SK-N-SH (cell line): ENCODE data around the gene DOCK10. TPM values are rescaled to one million over a fixed set of nuclear protein-coding genes. Genes with fewer than 3 reads are reported as not detected.

Experiments
- CTCF ChIA-PET: fragments of 300-600, 350-600 bp; formaldehyde crosslinking; extraction: SDS; loops from one replicate; lab custom pipeline; 2021; lab: Yijun Ruan, JAX
- POLR2A ChIA-PET: fragments of 350-600 bp; sonication (Branson Sonifier 250); formaldehyde crosslinking; extraction: SDS; loops from one replicate; lab custom pipeline; 2020; ENCODE audit warnings: antibody characterized with exemption, inconsistent platforms; lab: Yijun Ruan, JAX
- DNase-seq: peaks from one replicate; pipeline ENCODE4 v3.0.0; 2012
- H2AFZ ChIP-seq: fragments of 200-600 bp; sonication (generic); 2 replicates; pipeline ENCODE4 v1.8.1; 2016; ENCODE audit warnings: antibody characterized with exemption, mild to moderate bottlenecking, low read depth
- H3F3A ChIP-seq: fragments of 200-600 bp; sonication (generic); replicated peaks from 2 replicates; pipeline ENCODE3; 2016; ENCODE audit warnings: antibody characterized with exemption, mild to moderate bottlenecking; ENCODE audit not compliant: insufficient read depth
- H3K27ac ChIP-seq, 2 experiments: fragments of 200-500 bp in 1 of 2; fragments of 200-600 bp in 1 of 2; sonication (Bioruptor generic) in 1 of 2; sonication (generic), shearing (Covaris generic) in 1 of 2; 2 replicates each; pipeline versions ENCODE4 v1.5.1 to v1.6.1; 2014 to 2016; ENCODE audit warnings: low read depth in 2 of 2, inconsistent platforms in 1 of 2, low read length in 1 of 2, mild to moderate bottlenecking in 1 of 2, mixed read lengths in 1 of 2
- H3K27me3 ChIP-seq: fragments of 200-600 bp; sonication (generic), shearing (Covaris generic); 2 replicates; pipeline ENCODE4 v1.6.1; 2016; ENCODE audit warnings: mixed run types; ENCODE audit not compliant: insufficient read depth
- H3K36me3 ChIP-seq, 2 experiments: fragments of 200-500 bp in 1 of 2; fragments of 200-600 bp in 1 of 2; sonication (Bioruptor generic) in 1 of 2; sonication (generic) in 1 of 2; replicated peaks in 1 of 2; 2 replicates each; pipeline versions ENCODE3 to v1.5.1; 2014 to 2016; ENCODE audit warnings: low read length in 1 of 2, mild to moderate bottlenecking in 1 of 2; ENCODE audit not compliant: insufficient read depth in 2 of 2, control insufficient read depth in 1 of 2
- H3K4me1 ChIP-seq, 2 experiments: fragments of 200-500 bp in 1 of 2; fragments of 200-600 bp in 1 of 2; sonication (Bioruptor generic) in 1 of 2; sonication (generic), shearing (Covaris generic) in 1 of 2; 2 replicates each; pipeline versions ENCODE4 v1.5.1 to v1.6.1; 2014 to 2016; ENCODE audit warnings: low read depth in 1 of 2, low read length in 1 of 2, mixed run types in 1 of 2; ENCODE audit not compliant: insufficient read depth in 2 of 2, control insufficient read depth in 1 of 2
- H3K4me2 ChIP-seq: fragments of 200-600 bp; sonication (generic), shearing (Covaris generic); 2 replicates; pipeline ENCODE4 v1.6.1; 2017; ENCODE audit warnings: mixed run types
- H3K4me3 ChIP-seq, 2 experiments: fragments of 200-500 bp in 1 of 2; fragments of 200-600 bp in 1 of 2; sonication (Bioruptor generic) in 1 of 2; sonication (generic), shearing (Covaris generic) in 1 of 2; 2 replicates each; pipeline versions ENCODE4 v1.5.1 to v1.8.1; 2014 to 2016; ENCODE audit warnings: low read depth in 2 of 2, inconsistent platforms in 1 of 2, low read length in 1 of 2, mild to moderate bottlenecking in 1 of 2, mixed read lengths in 1 of 2, moderate library complexity in 1 of 2
- H3K79me2 ChIP-seq: fragments of 200-600 bp; sonication (generic); 2 replicates; pipeline ENCODE4 v1.8.1; 2017; ENCODE audit warnings: mild to moderate bottlenecking; ENCODE audit not compliant: insufficient read depth
- H3K9ac ChIP-seq: fragments of 200-600 bp; sonication (generic); 2 replicates; pipeline ENCODE4 v1.6.1; 2017; ENCODE audit warnings: mixed run types
- H3K9me2 ChIP-seq: fragments of 200-600 bp; sonication (generic); 2 replicates; pipeline ENCODE4 v1.6.1; 2017; ENCODE audit warnings: mixed run types
- H3K9me3 ChIP-seq: fragments of 200-600 bp; sonication (generic); 2 replicates; pipeline ENCODE4 v1.6.1; 2017; ENCODE audit warnings: mixed run types, mild to moderate bottlenecking, moderate library complexity
- H4K20me1 ChIP-seq: fragments of 200-600 bp; sonication (generic); 2 replicates; pipeline ENCODE4 v1.6.1; 2017; ENCODE audit warnings: mild to moderate bottlenecking, mixed run types; ENCODE audit not compliant: insufficient read depth
- FOSL2 ChIP-seq: IDR thresholded peaks from 2 replicates; pipeline ENCODE4 v1.4.0; 2012; ENCODE audit warnings: low read depth, mild to moderate bottlenecking, moderate library complexity, borderline replicate concordance
- JUND ChIP-seq: IDR thresholded peaks from 2 replicates; pipeline ENCODE4 v1.4.0; 2012
- NFIC ChIP-seq: IDR thresholded peaks from 2 replicates; pipeline ENCODE4 v1.4.0; 2012; ENCODE audit warnings: borderline replicate concordance
- POLR2AphosphoS5 ChIP-seq: IDR thresholded peaks from 2 replicates; pipeline ENCODE4 v1.6.1; 2012; ENCODE audit warnings: low read depth, low read length
- RXRA ChIP-seq: IDR thresholded peaks from 2 replicates; pipeline ENCODE4 v1.4.0; 2012; ENCODE audit warnings: low read depth, mild to moderate bottlenecking, borderline replicate concordance
- WGBS: methylation state at CpG from one replicate; pipeline ENCODE4 v1.1.6; 2017; ENCODE audit warnings: low lambda C conversion rate; 5-methylcytosine and 5-hydroxymethylcytosine counted together
- polyA plus RNA-seq, 3 experiments: library from polyadenylated mRNA; depleted of rRNA; stranded (reverse); fragments of >200 nt; gene quantifications; 2 replicates each; pipeline ENCODE4 v1.2.3, GENCODE V29; 2012
- TF ChIP-seq, protein P1 (sequence below): fragments of 150-350 bp; IDR thresholded peaks from 2 replicates; pipeline ENCODE4 v1.6.1; 2016; ENCODE audit warnings: mild to moderate bottlenecking, low read depth, low read length
- TF ChIP-seq, protein P2 (sequence below): IDR thresholded peaks from 2 replicates; pipeline ENCODE4; 2012
- TF ChIP-seq, protein P3 (sequence below): IDR thresholded peaks from 2 replicates; pipeline ENCODE4 v1.6.1; 2012; ENCODE audit warnings: mild to moderate bottlenecking, low read depth, low read length, moderate library complexity

DOCK10 gene
- polyA plus RNA-seq, 1 of the 3 experiments (the other 2 are of a cell fraction), result 24.1 TPM

DNA sequence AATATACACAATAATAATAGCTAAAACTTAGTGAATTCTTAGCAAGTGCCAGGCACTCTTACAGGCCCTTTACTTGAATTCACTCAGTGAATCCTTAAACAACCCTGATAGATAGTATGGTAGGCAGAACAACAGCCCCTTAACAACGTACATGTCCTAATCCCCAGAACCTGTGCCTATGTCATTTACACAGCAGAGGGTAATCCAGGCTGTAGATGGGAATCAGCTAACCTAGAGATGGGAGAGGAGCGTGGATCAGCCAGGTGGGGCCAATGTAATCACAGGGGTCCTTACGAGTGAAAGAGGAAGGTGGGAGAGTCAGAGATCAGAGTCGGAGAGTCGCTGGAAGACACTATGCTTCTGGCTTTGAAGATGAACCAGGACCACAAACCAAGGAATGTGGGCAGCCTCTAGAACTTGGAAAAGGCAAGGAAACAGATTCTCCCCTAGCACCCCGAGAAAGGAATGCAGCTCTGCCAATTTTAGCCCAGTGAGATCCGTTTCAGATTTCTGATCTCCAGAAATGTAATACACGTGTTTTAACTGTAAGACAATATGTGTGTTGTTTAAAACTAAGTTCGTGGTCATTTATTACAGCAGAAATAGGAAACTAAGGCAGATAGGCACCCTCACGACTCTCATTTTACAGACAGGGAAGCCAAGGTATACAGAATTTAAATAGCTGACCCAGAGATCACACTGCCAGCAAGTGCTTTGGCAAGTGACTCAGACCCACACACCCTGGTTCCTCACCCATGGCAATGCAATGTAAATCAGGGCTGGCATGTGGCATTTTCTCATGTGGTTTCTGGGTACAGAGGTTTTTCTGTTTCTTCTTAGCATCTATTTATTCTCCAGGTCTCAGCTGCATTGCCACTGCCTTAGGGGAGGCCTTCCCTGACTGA is 68.9 kb downstream of the DOCK10 start:
- Histone ChIP-seq H3K4me3 (no peak overlapping the region), H3K4me2 (no peak overlapping the region; the same call in 1 of the 2 replicates), H3K79me2 (peaks cover 39% of the 10 kb centered on the region; the same call in 1 of the 2 replicates), H3K9ac (no peak overlapping the region), H3K27ac (no peak overlapping the region; a peak in 1 of 4 replicates), H3K36me3 (no peaks in the 10 kb centered on the region), H3K9me3 (no peaks in the 10 kb centered on the region), H2AFZ (no peak overlapping the region), H3K4me1 (peaks cover 4 to 8% of the 10 kb centered on the region in 2 experiments), H3K27me3 (no peaks in the 10 kb centered on the region), H4K20me1 (no peaks in the 10 kb centered on the region), H3F3A (peaks cover 4% of the 10 kb centered on the region), H3K9me2 (no peaks in the 10 kb centered on the region)
- 76% methylated on average over 10 of the region's 10 CpGs for WGBS
- DNase-seq, result no peak
- CTCF ChIA-PET, result interaction anchor here (1.3 to 1.5 kb wide), 3 partner anchors 29 to 605 kb away, joined by 3 to 5 read pairs (median 3); no protein-coding TSS in a partner anchor
- POLR2A ChIA-PET, result no interaction called here
- TF ChIP-seq POLR2AphosphoS5 (no peak), JUND (0 out of 2 replicates have a peak, but pooled peaks have one; percentile 21), FOSL2 (peak; percentile 48; the same call in 1 of the 2 replicates), RXRA (0 out of 2 replicates have a peak, but pooled peaks have one; percentile 11), NFIC (peak; percentile 18; the same call in 1 of the 2 replicates)
- TF ChIP-seq, protein P1, sequence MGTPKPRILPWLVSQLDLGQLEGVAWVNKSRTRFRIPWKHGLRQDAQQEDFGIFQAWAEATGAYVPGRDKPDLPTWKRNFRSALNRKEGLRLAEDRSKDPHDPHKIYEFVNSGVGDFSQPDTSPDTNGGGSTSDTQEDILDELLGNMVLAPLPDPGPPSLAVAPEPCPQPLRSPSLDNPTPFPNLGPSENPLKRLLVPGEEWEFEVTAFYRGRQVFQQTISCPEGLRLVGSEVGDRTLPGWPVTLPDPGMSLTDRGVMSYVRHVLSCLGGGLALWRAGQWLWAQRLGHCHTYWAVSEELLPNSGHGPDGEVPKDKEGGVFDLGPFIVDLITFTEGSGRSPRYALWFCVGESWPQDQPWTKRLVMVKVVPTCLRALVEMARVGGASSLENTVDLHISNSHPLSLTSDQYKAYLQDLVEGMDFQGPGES, result no peak
- TF ChIP-seq, protein P2, sequence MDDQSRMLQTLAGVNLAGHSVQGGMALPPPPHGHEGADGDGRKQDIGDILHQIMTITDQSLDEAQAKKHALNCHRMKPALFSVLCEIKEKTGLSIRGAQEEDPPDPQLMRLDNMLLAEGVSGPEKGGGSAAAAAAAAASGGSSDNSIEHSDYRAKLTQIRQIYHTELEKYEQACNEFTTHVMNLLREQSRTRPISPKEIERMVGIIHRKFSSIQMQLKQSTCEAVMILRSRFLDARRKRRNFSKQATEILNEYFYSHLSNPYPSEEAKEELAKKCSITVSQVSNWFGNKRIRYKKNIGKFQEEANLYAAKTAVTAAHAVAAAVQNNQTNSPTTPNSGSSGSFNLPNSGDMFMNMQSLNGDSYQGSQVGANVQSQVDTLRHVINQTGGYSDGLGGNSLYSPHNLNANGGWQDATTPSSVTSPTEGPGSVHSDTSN, result peak; percentile 33; the same call in 1 of the 2 replicates
- TF ChIP-seq, protein P3, sequence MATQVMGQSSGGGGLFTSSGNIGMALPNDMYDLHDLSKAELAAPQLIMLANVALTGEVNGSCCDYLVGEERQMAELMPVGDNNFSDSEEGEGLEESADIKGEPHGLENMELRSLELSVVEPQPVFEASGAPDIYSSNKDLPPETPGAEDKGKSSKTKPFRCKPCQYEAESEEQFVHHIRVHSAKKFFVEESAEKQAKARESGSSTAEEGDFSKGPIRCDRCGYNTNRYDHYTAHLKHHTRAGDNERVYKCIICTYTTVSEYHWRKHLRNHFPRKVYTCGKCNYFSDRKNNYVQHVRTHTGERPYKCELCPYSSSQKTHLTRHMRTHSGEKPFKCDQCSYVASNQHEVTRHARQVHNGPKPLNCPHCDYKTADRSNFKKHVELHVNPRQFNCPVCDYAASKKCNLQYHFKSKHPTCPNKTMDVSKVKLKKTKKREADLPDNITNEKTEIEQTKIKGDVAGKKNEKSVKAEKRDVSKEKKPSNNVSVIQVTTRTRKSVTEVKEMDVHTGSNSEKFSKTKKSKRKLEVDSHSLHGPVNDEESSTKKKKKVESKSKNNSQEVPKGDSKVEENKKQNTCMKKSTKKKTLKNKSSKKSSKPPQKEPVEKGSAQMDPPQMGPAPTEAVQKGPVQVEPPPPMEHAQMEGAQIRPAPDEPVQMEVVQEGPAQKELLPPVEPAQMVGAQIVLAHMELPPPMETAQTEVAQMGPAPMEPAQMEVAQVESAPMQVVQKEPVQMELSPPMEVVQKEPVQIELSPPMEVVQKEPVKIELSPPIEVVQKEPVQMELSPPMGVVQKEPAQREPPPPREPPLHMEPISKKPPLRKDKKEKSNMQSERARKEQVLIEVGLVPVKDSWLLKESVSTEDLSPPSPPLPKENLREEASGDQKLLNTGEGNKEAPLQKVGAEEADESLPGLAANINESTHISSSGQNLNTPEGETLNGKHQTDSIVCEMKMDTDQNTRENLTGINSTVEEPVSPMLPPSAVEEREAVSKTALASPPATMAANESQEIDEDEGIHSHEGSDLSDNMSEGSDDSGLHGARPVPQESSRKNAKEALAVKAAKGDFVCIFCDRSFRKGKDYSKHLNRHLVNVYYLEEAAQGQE, result no peak
